Right lobe of liver (tissue), 4 donors: ENCODE results near the gene FSHR.

Source experiments
- POLR2A ChIP-seq: fragments of 450-650 bp; IDR thresholded peaks from one replicate; pipeline ENCODE4 v1.6.1; 2017; ENCODE audit warnings: antibody characterized with exemption, mild to moderate bottlenecking
- TF ChIP-seq, protein P1 (sequence below), 4 donors: fragments of 200-600 bp in 3 of 4; fragments of 450-650 bp in 1 of 4; IDR thresholded peaks; one replicate each; pipeline versions ENCODE4 v1.5.1 to v1.8.0; 2016 to 2022; ENCODE audit warnings: antibody characterized with exemption in 4 of 4, mild to moderate bottlenecking in 2 of 4
- donor health status: DM: no; HTN: no; CAD: no.
- donor health status: DM: no; HTN: no; CAD: no.
- donor health status: DM: no; HTN: yes; CAD: no.

DNA sequence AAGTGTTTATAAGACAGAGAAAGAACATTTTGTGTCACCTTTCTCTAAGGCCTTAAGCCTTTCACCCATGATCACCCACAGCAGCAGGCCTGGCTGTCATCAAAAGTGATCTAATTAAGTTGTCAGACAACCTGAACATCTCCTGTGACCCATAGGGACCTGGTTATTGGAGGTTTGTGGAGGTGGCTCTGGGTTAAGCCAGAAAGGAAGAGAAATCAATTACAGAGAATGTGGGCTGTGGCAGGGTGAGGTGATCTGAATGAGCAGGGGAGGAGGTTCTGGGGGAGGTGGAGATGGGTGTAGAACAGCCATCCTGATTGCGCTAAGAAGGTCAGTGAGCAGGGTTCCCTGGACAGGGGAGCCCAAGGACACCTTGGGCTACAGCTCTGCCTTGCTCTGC is 170.8 kb downstream of the FSHR start:
- no peak for TF ChIP-seq POLR2A
- TF ChIP-seq, protein P1, sequence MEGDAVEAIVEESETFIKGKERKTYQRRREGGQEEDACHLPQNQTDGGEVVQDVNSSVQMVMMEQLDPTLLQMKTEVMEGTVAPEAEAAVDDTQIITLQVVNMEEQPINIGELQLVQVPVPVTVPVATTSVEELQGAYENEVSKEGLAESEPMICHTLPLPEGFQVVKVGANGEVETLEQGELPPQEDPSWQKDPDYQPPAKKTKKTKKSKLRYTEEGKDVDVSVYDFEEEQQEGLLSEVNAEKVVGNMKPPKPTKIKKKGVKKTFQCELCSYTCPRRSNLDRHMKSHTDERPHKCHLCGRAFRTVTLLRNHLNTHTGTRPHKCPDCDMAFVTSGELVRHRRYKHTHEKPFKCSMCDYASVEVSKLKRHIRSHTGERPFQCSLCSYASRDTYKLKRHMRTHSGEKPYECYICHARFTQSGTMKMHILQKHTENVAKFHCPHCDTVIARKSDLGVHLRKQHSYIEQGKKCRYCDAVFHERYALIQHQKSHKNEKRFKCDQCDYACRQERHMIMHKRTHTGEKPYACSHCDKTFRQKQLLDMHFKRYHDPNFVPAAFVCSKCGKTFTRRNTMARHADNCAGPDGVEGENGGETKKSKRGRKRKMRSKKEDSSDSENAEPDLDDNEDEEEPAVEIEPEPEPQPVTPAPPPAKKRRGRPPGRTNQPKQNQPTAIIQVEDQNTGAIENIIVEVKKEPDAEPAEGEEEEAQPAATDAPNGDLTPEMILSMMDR (IDR thresholded peaks at IDR 0.05), result no peak
